ENCODE measurements around the gene RTN4RL2.

The RTN4RL2 gene

DNA sequence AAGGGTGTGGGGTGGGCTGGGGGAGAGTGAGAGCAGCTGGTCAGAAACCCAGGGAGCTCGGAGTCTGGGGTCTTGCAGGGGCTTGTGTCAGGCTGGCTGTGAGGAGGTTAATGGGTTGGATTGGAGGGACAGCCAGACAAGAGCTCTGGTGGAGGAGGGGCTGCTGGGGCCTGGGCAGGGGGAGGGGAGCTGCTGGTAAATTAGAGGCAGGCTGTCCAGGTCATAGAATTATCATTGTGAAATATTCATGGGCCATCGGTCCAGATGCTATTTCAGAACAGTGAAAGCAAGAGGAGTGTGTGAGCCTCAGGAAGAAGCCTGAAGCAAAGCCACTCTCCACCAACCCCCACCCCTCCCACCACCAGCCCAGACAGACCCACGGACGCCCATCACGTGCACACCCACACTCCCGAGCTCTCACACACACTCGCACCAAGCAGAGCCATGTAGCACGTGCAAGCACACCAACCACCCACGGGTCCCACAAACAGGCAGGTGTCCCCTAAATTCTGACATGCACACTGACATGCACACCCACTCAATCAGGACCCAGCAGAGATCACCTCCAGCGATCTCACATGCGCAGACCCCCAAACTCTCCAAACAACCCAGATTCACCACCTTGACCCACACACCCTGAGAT, 18.8 kb downstream of the RTN4RL2 start:
- Histone ChIP-seq H3K4me3 (no peak overlapping the region), H4K20me1 (no peaks in the 10 kb centered on the region), H3K36me3 (no peaks in the 10 kb centered on the region), H3K9ac (no peak overlapping the region), H3K4me2 (peak overlapping the region; percentile 25), H3K27me3 (peaks cover 9% of the 10 kb centered on the region; the same call in 1 of the 2 replicates), H3K27ac (no peak overlapping the region), H3K9me3 (no peaks in the 10 kb centered on the region), H3K4me1 (peaks cover 92% of the 10 kb centered on the region)
- no peak for TF ChIP-seq Cebpa-rat (IDR thresholded peaks at IDR 0.05)

DNA sequence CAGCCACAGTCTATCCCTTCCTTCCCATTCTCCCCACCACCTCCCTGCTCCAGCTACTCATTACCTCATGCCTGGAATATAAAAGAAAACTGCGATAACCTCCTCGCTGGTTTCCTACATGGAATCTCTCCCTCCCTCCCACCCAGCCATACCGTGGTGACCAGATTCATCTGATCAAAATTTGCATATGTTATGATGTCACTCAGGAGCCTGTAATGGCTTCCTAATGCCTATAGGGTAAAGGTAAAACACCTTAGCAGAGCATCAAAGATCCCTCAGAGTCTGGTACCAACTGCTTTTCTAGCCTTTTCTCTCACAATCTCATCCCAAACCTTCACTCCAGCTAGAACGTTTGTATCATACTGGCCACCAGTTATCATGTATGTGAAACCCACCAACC, 19.6 kb downstream of the RTN4RL2 start:
- H3K27ac ChIP-seq, result no peak overlapping the region
- H3K4me2 ChIP-seq, result 0 out of 2 replicates have a peak overlapping the region, but pooled peaks have one; percentile 99
- TF ChIP-seq Cebpa-rat (IDR thresholded peaks at IDR 0.05), result no peak
- H3K4me1 ChIP-seq, result peaks cover 92% of the 10 kb centered on the region
- peaks cover 1% of the 10 kb centered on the region for H3K36me3 ChIP-seq
- peaks cover 9% of the 10 kb centered on the region; the same call in 1 of the 2 replicates for H3K27me3 ChIP-seq
- H3K9ac ChIP-seq, result no peak overlapping the region
- no peaks in the 10 kb centered on the region for H4K20me1 ChIP-seq
- H3K9me3 ChIP-seq, result no peaks in the 10 kb centered on the region
- H3K4me3 ChIP-seq, result no peak overlapping the region

DNA sequence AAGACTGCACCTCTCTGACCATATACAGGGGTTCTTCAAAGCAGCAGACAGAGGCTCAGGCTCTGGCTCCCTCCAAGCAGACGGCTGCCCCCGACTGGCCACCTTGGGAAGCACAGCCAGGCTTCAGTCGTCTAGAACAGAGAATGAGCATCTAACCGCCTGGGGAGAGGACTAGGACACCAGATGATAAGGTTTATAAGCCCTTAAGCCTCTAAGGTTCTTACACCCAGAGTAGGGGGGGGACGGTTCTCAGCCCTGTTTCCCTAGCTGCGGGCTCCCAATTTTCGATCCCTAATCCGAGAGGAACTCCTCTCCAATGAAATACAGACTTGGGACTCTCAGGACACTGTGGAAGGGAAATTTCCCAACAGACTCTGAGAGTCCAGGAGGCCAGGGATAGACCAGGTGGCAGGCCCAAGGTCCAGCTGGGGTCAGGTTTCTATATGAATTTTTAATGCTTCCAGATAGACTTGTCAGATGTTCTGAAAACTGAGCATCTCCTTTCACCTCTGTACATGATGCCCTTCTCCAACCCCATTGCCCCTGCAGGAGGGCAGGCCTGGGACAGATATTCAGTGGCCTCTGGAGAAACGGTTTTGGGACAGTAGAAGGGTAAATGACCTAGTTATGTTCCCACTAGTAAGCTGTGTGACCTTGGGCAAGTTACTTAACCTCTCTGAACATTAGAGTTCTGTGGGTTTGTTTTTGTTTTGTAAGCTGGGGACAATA, 20.2 kb downstream of the RTN4RL2 start:
- H3K27ac ChIP-seq, result peak overlapping the region; percentile 37; the same call in 1 of the 2 replicates
- no peak overlapping the region for H3K4me3 ChIP-seq
- peak overlapping the region; percentile 99 for H3K4me2 ChIP-seq
- H3K9ac ChIP-seq, result no peak overlapping the region
- H4K20me1 ChIP-seq, result no peaks in the 10 kb centered on the region
- no peak for TF ChIP-seq Cebpa-rat (IDR thresholded peaks at IDR 0.05)
- H3K36me3 ChIP-seq, result peaks cover 8% of the 10 kb centered on the region
- H3K4me1 ChIP-seq, result peaks cover 92% of the 10 kb centered on the region
- H3K27me3 ChIP-seq, result peaks cover 9% of the 10 kb centered on the region; the same call in 1 of the 2 replicates
- no peaks in the 10 kb centered on the region for H3K9me3 ChIP-seq

DNA sequence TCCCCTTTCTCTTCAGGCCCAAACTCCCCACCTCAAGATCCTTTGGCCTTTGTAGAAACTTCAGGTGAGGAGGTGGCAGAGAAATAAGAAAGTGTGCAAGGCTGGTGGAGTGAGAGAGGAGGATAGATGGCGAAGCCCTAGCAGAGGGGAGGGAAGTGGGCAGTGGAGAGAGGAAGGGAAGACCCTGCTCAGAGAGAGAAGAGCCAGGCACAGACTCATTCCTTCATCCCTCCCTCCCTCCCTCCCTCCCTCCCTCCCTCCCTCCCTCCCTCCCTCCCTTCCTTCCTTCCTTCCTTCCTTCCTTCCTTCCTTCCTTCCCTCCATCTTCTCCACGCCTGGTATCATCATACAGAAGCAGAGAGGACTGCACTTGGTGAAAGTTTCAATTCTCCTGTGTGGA, 21.0 kb downstream of the RTN4RL2 start:
- Histone ChIP-seq H4K20me1 (no peaks in the 10 kb centered on the region), H3K4me3 (peak overlapping the region; percentile 71; the same call in 1 of the 2 replicates), H3K36me3 (peaks cover 15% of the 10 kb centered on the region), H3K9ac (peak overlapping the region; percentile 89; the same call in 1 of the 2 replicates), H3K27ac (peak overlapping the region; percentile 37), H3K27me3 (peaks cover 5% of the 10 kb centered on the region; the same call in 1 of the 2 replicates), H3K4me2 (peak overlapping the region; percentile 99), H3K9me3 (no peaks in the 10 kb centered on the region), H3K4me1 (peaks cover 92% of the 10 kb centered on the region)
- TF ChIP-seq Cebpa-rat (IDR thresholded peaks at IDR 0.05), result no peak

DNA sequence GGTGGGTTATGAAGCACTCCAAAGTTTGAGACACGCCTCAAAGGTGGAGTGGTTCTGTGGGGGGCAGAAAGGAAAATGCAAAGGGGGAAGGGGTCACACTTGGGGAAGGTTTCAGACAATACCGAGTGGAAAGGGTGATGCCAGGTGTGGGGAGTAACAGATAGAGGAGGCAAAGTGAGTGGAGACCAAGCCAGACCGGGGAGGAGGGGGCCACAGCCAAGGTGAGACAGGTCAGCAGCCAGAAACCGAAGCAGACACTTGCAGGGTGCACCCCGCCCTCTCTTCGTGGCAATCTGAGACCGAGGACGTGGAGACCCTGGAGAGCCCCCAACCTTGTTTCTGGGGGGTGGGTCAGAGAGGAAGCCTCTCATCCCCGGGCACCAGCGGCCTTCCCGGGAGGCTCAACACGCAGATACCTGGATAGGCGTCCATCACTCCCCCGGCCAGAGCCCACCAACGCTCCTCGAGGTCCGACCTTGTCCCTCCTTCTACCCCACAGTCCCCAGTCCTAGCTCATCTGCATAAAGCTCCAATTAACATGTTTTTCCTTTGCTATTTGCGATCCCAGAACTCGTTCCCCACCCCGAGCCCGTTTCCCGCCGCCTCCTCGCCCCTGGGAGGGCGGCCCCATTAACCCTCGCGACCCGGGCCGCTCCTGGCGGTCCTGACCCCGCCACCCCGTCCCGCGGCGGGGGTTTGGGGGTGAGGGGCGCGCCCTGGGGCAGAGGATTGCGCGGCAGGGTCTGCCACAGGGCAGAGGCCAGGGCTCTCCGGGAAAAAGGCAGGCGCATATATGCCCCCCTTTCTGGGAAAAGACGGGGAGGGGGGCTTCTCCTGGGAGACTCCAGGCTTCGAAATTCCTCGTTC, 21.8 kb downstream of the RTN4RL2 start:
- Histone ChIP-seq H3K4me3 (peak overlapping the region; percentile 71), H3K4me1 (peaks cover 84% of the 10 kb centered on the region)

DNA sequence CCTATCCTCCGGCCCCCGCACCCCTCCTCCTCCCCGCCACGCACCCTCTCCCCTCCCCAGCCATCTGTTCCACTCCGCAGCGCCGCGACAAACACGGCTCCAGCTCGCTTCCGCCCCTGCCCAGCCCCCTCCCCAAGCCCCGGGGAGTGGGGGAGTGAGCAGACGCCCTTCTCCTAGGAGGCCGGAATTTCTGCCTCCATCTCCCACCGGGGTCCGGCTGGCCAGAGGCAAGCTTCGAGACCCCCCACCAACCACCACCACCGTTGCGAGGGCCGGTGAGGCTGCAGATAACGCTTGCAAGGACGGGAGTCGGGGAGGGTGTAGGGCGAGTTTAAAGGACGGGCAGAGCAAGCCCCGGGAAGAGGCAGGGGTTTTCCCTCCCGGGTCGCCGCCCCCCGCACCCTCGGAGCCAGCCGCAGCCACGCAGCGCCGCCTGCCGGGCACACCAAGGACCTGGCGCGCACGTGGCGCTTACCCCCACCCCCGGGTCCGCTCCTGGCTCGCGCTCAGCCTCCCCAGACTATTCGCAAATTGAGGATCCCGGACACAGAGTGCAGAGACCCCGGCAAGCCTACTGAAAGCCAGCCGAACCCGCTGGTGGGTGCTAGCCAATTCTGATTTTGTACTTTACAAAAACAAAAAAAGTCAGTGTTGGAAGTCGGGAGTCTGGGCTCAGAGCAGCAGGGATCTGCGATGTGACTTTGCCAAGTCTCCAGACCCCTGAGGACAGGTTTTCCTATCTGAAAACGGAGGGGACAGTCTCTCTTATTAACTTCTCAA, 22.6 kb downstream of the RTN4RL2 start:
- Histone ChIP-seq H3K4me2 (peak overlapping the region; percentile 99), H3K4me3 (peak overlapping the region; percentile 71), H4K20me1 (no peaks in the 10 kb centered on the region)

More for the DNA sequence above, 21.8 kb downstream of the RTN4RL2 start:
- Histone ChIP-seq H3K4me2 (peak overlapping the region; percentile 99), H3K27ac (peak overlapping the region; percentile 97), H3K36me3 (peaks cover 22% of the 10 kb centered on the region), H4K20me1 (no peaks in the 10 kb centered on the region), H3K27me3 (no peaks in the 10 kb centered on the region), H3K9ac (peak overlapping the region; percentile 89), H3K9me3 (no peaks in the 10 kb centered on the region)
- no peak for TF ChIP-seq Cebpa-rat (IDR thresholded peaks at IDR 0.05)

DNA sequence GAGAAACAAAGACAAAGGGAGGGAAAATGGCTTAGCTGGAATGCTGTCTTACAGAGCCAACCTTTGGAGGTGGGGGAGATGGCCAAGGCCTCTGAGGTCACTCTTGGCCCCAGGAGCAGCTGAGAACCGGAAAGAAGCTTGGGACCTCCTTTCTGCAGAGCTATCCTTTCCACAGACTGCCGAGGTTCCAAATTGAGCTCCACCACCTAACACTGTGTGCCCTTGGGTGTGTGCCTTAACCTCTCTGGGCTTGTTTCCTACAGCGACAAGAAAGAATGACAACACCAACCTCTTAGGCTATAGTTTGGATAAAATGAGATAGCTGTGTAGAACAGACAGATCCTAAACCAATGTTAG, 23.2 kb downstream of the RTN4RL2 start:
- Histone ChIP-seq H3K4me3 (peak overlapping the region; percentile 71), H3K9ac (peak overlapping the region; percentile 89)

More for the DNA sequence above, 22.6 kb downstream of the RTN4RL2 start:
- Histone ChIP-seq H3K9ac (peak overlapping the region; percentile 89), H3K36me3 (peaks cover 30% of the 10 kb centered on the region), H3K4me1 (peaks cover 76% of the 10 kb centered on the region), H3K9me3 (no peaks in the 10 kb centered on the region), H3K27ac (peak overlapping the region; percentile 97), H3K27me3 (no peaks in the 10 kb centered on the region)
- no peak for TF ChIP-seq Cebpa-rat (IDR thresholded peaks at IDR 0.05)

DNA sequence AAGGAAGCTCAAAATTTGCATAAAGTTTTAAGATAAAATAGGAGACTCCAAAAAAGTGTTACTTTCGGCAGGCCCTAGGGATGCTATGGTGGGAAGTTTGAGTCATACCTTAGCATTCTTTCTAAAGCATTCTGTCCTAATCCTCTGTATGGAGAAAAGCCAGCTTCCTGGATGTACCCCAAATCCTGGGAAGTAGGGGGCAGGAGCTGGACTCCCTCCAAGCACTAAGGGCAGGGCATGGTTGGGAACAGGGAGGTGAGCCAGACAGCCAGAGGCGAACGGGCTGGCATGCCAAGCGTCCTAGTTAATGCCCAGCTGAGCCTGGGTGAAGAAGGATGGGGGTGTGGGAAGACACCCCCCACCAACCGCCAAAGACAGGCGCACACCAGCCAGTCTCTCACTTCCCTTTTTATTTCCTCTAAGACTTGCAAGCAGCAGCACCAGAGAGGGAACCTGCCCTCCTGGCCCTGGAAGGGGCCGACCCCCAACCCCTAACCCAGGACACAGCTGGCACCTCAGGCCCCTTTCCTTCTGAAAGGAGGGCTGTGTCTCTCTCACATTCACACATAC, 23.9 kb downstream of the RTN4RL2 start:
- peak overlapping the region; percentile 89 for H3K9ac ChIP-seq
- peaks cover 64% of the 10 kb centered on the region for H3K4me1 ChIP-seq
- no peaks in the 10 kb centered on the region for H4K20me1 ChIP-seq
- no peak for TF ChIP-seq Cebpa-rat (IDR thresholded peaks at IDR 0.05)
- H3K4me2 ChIP-seq, result peak overlapping the region; percentile 99
- H3K27ac ChIP-seq, result peak overlapping the region; percentile 97
- H3K27me3 ChIP-seq, result no peaks in the 10 kb centered on the region
- H3K9me3 ChIP-seq, result no peaks in the 10 kb centered on the region
- H3K4me3 ChIP-seq, result peak overlapping the region; percentile 71
- H3K36me3 ChIP-seq, result peaks cover 43% of the 10 kb centered on the region

More for the DNA sequence above, 23.2 kb downstream of the RTN4RL2 start:
- Histone ChIP-seq H3K4me1 (peaks cover 70% of the 10 kb centered on the region), H4K20me1 (no peaks in the 10 kb centered on the region), H3K4me2 (peak overlapping the region; percentile 99), H3K36me3 (peaks cover 36% of the 10 kb centered on the region), H3K9me3 (no peaks in the 10 kb centered on the region), H3K27ac (peak overlapping the region; percentile 97), H3K27me3 (no peaks in the 10 kb centered on the region)
- TF ChIP-seq Cebpa-rat (IDR thresholded peaks at IDR 0.05), result no peak
